ENCODE measurements around the gene POLK. TPM values are rescaled to one million over a fixed set of nuclear protein-coding genes. Genes with fewer than 3 reads are reported as not detected.

POLK gene
- total and polyA plus RNA-seq, 2 donors (not counting 3 experiments of a cell fraction or from before 2014, with no cell fraction given): 5.1 to 27.3 TPM

DNA sequence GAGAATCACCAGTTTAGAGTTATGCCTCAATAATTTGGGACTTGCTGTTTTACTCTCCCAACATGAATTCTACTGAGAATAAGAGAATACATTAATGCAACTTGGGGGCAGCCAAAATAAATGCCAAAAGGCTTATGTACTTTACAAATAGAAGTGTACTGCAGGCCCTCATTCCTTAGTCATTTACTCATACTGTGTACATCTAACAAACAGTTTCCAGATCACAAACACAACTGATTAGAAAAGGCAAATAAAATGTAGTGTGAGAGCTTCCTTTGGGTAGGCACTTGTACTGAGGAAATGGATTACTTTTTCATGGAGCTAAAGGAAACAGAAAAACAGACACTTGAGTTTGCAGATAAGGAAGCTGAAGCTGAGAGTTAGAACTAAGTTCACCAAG is 112.2 kb downstream of the POLK start:
- H3K9me3 ChIP-seq (replicated peaks; ENCODE audit: control insufficient read depth, insufficient read depth, low read length): no peaks in the 10 kb centered on the region
- ChIA-PET CTCF (interaction anchor here (0.7 to 2.2 kb wide), 4 partner anchors 9 to 57 kb away, joined by 3 to 4 read pairs (median 4); no protein-coding TSS in a partner anchor), POLR2A (no interaction called here)
- dilution Hi-C loops (cut with MboI; ENCODE audit: extremely low pct_ligation_motif_present, low sequenced_read_pairs): no loop called here
- no peaks in the 10 kb centered on the region for H4K20me1 ChIP-seq (replicated peaks; ENCODE audit: control insufficient read depth, extremely low read depth, insufficient read depth, low read length)
- H3K9ac ChIP-seq (replicated peaks; ENCODE audit: extremely low read depth, insufficient read depth, low read length): no peak overlapping the region
- H3K4me1 ChIP-seq (ENCODE audit: control insufficient read depth, extremely low read depth, insufficient read depth, low read length): peaks cover 2% of the 10 kb centered on the region
- DNase-seq (ENCODE audit: low read depth, low spot score): peak; percentile 35
- H3K4me3 ChIP-seq (replicated peaks in 1 of 3; ENCODE audit: insufficient read depth in 1 of 3, low read depth in 1 of 3, low read length in 3 of 3): no peak overlapping the region
- TF ChIP-seq FOS (IDR thresholded peaks at IDR 0.05; ENCODE audit: borderline replicate concordance, insufficient read depth, low read length): no peak
- no peak for TF ChIP-seq JUN (IDR thresholded peaks at IDR 0.05; ENCODE audit: borderline replicate concordance, insufficient read depth, insufficient read length, low read depth)
- no peak for TF ChIP-seq POLR2AphosphoS5 (IDR thresholded peaks at IDR 0.05; ENCODE audit: insufficient read depth, low read depth, low read length)
- no peak for TF ChIP-seq EZH2 (IDR thresholded peaks at IDR 0.05; ENCODE audit: borderline replicate concordance, low read depth, low read length, severe bottlenecking)
- no peak for TF ChIP-seq MAX (IDR thresholded peaks at IDR 0.05; ENCODE audit: insufficient read depth, insufficient read length)
- TF ChIP-seq POLR2A (IDR thresholded peaks at IDR 0.05; ENCODE audit: low read depth, low read length): no peak
- TF ChIP-seq GATA2 (IDR thresholded peaks at IDR 0.05; ENCODE audit: insufficient read depth, insufficient read length, low read depth, low read length): no peak
- TF ChIP-seq MYC (IDR thresholded peaks at IDR 0.05; ENCODE audit: low read depth, low read length): no peak
- TF ChIP-seq CTCF (IDR thresholded peaks at IDR 0.05; ENCODE audit: extremely low read depth in 1 of 2, insufficient read depth in 1 of 2, low read depth in 1 of 2, low read length in 2 of 2): no peak
- no peak overlapping the region for H3K4me2 ChIP-seq (ENCODE audit: insufficient read depth, low read length)
- FAIRE-seq: peak; percentile 74
- no peaks in the 10 kb centered on the region for H3K27me3 ChIP-seq (ENCODE audit: control insufficient read depth in 2 of 2, insufficient read depth in 2 of 2, low read length in 2 of 2)
- no peak overlapping the region for H3K27ac ChIP-seq (ENCODE audit: insufficient read depth, low read depth, low read length)
- H2AFZ ChIP-seq (ENCODE audit: low read depth, low read length): peak overlapping the region; percentile 75
- intact Hi-C loops (cut with micrococcal nuclease): no loop called here
- no peaks in the 10 kb centered on the region for H3K36me3 ChIP-seq (ENCODE audit: control insufficient read depth in 2 of 2, extremely low read depth in 1 of 2, insufficient read depth in 2 of 2, low read length in 2 of 2)
- BruUV-seq (replicated peaks): no TSS peak
- H3K79me2 ChIP-seq (ENCODE audit: control insufficient read depth, insufficient read depth, low read length): no peaks in the 10 kb centered on the region
- H3K9me1 ChIP-seq (replicated peaks; ENCODE audit: control insufficient read depth, extremely low read depth, insufficient read depth, low read length): no peaks in the 10 kb centered on the region

All from endothelial cell of umbilical vein (primary cell).